Measurements from ENCODE around the gene UROD. TPM values are rescaled to one million over a fixed set of nuclear protein-coding genes. Genes with fewer than 3 reads are reported as not detected.
"Not testable (repeated sequence)": the region's sequence is repeated elsewhere in the genome, so short reads cannot be mapped to it uniquely, and the experiment has no call there.

UROD gene
- total RNA-seq, 1 donor from 2014 or later: 66.0 TPM

DNA sequence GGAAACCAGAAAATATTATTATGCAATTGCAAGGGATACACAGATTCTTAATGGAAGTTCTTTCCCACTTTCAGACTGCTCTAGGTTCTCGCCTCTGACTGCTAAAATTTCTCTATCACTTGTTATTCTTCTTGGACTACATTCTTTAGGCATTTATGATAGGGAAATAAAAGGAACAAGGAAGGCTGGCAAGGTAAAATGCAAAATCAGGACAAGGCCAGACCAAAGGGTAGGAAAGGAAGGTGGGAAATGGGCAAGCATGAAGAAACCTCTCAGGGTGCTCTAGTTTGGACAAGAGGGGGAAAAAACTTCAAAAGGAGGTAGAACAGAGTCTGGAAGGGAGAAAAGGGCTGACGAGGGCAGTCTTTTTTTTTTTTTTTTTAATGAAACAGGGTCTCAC lies 26.2 kb downstream of the UROD start:
- DNase-seq (ENCODE audit: low spot score in 2 of 2) (no peak), FAIRE-seq (no peak)

DNA sequence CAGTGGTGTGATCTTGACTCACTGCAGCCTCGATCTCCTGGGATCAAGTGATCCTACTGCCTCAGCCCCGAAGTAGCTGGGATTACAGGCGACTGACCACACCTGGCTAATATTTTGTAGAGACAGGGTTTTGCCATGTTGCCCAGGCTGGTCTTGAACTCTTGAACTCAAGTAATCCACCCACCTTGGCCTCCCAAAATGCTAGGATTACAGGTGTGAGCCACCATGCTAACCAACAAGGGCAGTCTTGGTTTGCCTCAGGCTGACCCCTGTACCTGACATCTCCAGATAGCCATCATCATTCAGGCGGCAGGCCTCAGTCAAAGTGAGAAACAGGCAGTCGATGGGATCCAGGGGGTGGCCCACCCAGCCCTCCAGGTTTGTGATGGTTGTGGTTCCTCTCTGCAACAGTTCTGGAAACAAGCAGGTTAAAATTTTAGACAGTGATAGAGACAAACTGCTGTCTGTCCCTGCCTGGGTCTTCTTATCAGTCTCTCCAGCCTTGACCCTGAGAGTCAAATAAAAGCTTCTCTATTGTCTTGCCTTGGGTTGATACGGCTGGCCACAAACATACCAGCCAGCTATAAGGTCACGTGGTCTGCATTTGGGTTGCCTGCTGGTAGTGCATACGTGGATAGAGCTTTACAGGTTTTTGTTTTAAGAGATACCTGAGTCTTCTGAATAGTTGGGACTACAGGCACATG lies 26.8 kb downstream of the UROD start:
- DNase-seq (ENCODE audit: low spot score in 2 of 2) (no peak), FAIRE-seq (no peak)

DNA sequence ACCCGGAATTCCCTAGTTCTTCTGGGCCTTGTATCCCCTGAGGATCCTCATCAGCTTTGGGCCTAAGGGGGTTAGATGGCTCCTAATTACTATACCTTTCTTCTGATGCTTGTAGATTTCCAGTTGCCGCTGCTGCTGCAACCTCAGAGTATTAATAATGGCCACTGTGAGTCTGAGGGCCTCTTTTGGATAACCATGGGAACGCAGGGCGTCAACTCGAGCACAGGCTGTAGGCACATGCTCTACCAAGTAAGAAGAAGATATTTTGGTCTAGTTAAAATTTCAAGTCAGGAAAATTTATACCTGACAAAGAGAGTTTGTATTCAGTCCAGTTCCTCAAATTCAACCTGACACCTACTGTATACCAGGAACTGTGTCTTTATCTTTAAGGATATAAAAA lies 28.2 kb downstream of the UROD start:
- FAIRE-seq: no peak
- DNase-seq (ENCODE audit: low spot score in 2 of 2): no peak

GRCh38 chr1:45043094-45043493 lies 31.0 kb downstream of the UROD start:
- FAIRE-seq (no peak), DNase-seq (ENCODE audit: low spot score in 2 of 2) (no peak)

DNA sequence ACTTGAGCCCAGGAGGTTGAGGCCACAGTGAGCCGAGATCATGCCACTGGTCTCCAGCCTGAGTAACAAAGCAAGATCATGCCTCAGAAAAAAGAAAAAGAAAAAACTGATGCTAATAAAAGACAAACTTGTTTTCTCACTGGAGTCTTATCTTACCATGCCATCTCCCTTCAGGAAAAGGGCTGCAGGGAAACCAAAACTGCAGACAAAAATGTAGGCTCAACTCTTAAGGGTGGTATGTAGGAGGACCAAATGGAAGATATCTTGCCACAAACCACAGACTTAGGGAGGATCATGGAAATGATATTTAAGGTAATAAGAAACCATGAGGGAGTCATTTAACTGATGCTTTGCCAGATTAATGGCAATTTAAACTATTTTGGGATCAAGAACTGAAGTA lies 32.9 kb downstream of the UROD start:
- FAIRE-seq (no peak), DNase-seq (ENCODE audit: low spot score in 2 of 2) (no peak)

GRCh38 chr1:45047032-45047431 lies 35.0 kb downstream of the UROD start:
- DNase-seq (ENCODE audit: low spot score in 2 of 2) (no peak), FAIRE-seq (no peak)

GRCh38 chr1:45051005-45051772 lies 39.1 kb downstream of the UROD start:
- FAIRE-seq (no peak), DNase-seq (ENCODE audit: low spot score in 2 of 2) (no peak)

DNA sequence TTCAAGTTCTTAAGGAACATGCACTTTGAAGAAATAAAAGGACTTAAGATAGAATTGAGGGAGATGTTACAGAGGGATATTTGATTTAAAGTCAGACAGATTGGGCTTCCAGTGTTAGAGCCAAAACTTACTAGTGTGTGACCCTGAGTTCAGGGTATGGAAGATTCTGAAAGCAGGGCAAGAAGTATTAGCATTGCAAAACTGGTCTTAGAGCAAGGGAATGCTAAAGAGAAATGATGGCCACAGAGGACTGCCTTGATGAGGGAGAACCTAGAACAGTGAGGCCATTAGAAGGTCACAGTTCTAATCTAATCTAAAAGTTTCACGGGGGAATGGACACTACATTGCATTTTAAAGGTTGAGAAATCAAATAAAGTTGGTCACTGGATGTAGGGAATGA lies 45.5 kb downstream of the UROD start:
- no peak for FAIRE-seq
- DNase-seq (ENCODE audit: low spot score in 2 of 2): no peak

- DNase-seq (ENCODE audit: low spot score in 2 of 2): no peak
- no peak for FAIRE-seq
These were observed 47.8 kb downstream of the UROD start for GRCh38 chr1:45059829-45060228.

DNA sequence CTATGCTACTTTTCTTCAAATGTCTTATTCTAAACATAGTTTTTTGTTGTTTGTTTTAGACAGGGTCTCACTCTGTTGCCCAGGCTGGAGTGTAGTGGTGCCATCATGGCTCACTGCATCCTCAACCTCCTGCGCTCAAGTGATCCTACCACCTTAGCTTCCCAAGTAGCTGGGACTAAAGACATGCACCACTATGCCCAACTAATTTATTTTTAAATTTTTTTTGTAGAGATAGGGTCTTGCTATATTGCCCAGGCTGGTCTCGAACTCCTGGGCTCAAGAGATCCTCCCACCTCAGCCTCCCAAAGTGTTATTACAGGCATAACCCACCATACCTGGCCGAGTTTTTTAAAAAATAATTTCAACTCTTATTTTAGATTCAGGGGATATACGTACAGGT lies 50.4 kb downstream of the UROD start:
- not testable (repeated sequence) for FAIRE-seq; DNase-seq (ENCODE audit: low spot score in 2 of 2)

GRCh38 chr1:45065083-45065482 lies 53.0 kb downstream of the UROD start:
- no peak for FAIRE-seq
- no peak for DNase-seq (ENCODE audit: low spot score in 2 of 2)

Other genes with a start within 250 kb of the UROD start
- gene RPS8, start 236.7 kb upstream of the UROD start, total RNA-seq: 1,632 TPM
- gene BEST4, start 224.1 kb upstream of the UROD start, total RNA-seq: 0.41 TPM
- gene PLK3, start 211.9 kb upstream of the UROD start, total RNA-seq: 10.2 TPM
- gene DYNLT4, start 204.9 kb upstream of the UROD start, total RNA-seq: not detected
- gene BTBD19, start 203.7 kb upstream of the UROD start, total RNA-seq: under 0.01 TPM
- 0.82 TPM for gene PTCH2, start 169.0 kb upstream of the UROD start, total RNA-seq
- 27.7 TPM for gene EIF2B3, start 25.7 kb upstream of the UROD start, total RNA-seq
- 14.3 TPM for gene HECTD3, start 930 bp upstream of the UROD start, total RNA-seq
- gene ZSWIM5, start 194.4 kb downstream of the UROD start, total RNA-seq: 15.9 TPM

Measured in frontal cortex (tissue), 4 donors.